ENCODE data around the gene NRDC.

Gene NRDC

DNA sequence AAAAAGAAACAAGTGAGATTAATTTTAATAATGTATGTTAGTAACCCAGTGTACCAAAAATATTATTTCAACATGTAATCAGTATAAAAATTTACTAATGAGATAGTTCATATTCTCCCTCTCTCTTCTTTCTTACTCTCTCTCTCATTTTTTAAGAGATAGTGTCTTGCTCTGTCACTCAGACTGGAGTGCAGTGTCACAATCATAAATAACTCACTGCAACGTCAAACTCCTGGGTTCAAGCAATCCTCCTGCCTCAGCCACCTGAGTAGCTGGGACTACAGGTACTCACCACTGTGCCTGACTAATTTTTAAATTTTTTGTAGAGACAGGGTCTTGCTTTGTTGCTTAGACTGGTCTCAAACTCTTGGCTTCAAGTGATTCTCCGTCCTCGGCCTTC, 123.9 kb downstream of the NRDC start:
- H3K4me1 ChIP-seq (ENCODE audit: control insufficient read depth, insufficient read depth, low read length): no peaks in the 10 kb centered on the region
- ChIA-PET POLR2A (no interaction called here), CTCF (no interaction called here)
- H3K27ac ChIP-seq (ENCODE audit: extremely low read depth, low read depth, low read length): no peak overlapping the region
- TF ChIP-seq ZNF274 (IDR thresholded peaks at IDR 0.05; ENCODE audit: low read length): no peak
- TF ChIP-seq ZNF274 (tag by site-specific recombination; IDR thresholded peaks at IDR 0.05; ENCODE audit: borderline replicate concordance): no peak
- no peaks in the 10 kb centered on the region for H3K9me3 ChIP-seq (ENCODE audit: control insufficient read depth, insufficient read depth, low read depth, low read length)
- H3K4me3 ChIP-seq (ENCODE audit: low read depth, low read length): no peak overlapping the region
- peaks cover under 1 to 53% of the 10 kb centered on the region in 2 experiments; a peak in 2 of 3 replicates for H3K36me3 ChIP-seq (ENCODE audit: control insufficient read depth in 2 of 2, insufficient read depth in 1 of 2, low read length in 2 of 2)

DNA sequence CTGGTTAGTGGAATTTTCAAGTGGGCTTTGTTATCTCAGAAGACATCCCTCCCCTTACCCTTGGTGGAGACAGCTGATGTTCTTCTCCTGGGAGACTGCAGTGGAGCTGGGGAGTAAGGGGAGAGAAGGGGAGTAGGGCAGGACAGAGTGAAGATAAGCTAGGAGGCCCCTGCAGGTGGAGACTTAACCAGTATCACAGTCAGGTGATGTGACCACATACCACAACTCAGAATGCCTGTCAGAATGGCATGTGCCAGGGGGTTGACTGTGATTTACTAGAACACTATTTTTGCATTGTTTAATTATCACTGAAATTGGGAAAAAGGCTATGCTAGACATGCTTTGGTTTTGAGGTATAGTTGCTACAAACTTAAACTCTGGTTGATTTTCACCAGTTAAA, 124.6 kb downstream of the NRDC start:
- Histone ChIP-seq H3K36me3 (ENCODE audit: control insufficient read depth in 2 of 2, insufficient read depth in 1 of 2, low read length in 2 of 2) (peaks cover 7 to 58% of the 10 kb centered on the region in 2 experiments; a peak in 2 of 3 replicates), H3K4me3 (ENCODE audit: low read depth, low read length) (no peak overlapping the region), H3K9me3 (ENCODE audit: control insufficient read depth, insufficient read depth, low read depth, low read length) (no peaks in the 10 kb centered on the region), H3K4me1 (ENCODE audit: control insufficient read depth, insufficient read depth, low read length) (no peaks in the 10 kb centered on the region), H3K27ac (ENCODE audit: extremely low read depth, low read depth, low read length) (no peak overlapping the region)
- POLR2A ChIA-PET: no interaction called here
- TF ChIP-seq ZSCAN16 (tag by site-specific recombination; IDR thresholded peaks at IDR 0.05) (no peak), ZNF433 (tag by site-specific recombination; IDR thresholded peaks at IDR 0.05; ENCODE audit: low read depth) (no peak), ZNF274 (IDR thresholded peaks at IDR 0.05; ENCODE audit: low read length) (no peak), ZNF274 (tag by site-specific recombination; IDR thresholded peaks at IDR 0.05; ENCODE audit: borderline replicate concordance) (no peak), KLF7 (tag by site-specific recombination; IDR thresholded peaks at IDR 0.05; ENCODE audit: borderline replicate concordance) (no peak), ZNF510 (tag by site-specific recombination; IDR thresholded peaks at IDR 0.05; ENCODE audit: insufficient replicate concordance) (no peak), ZIC2 (tag by site-specific recombination; IDR thresholded peaks at IDR 0.05) (no peak), ZBTB21 (tag by site-specific recombination; IDR thresholded peaks at IDR 0.05) (no peak), SCRT1 (tag by site-specific recombination; IDR thresholded peaks at IDR 0.05; ENCODE audit: borderline replicate concordance) (no peak), GLIS2 (tag by site-specific recombination; IDR thresholded peaks at IDR 0.05) (no peak), SETDB1 (IDR thresholded peaks at IDR 0.05; ENCODE audit: insufficient read length, low read length) (no peak), ZNF132 (tag by site-specific recombination; IDR thresholded peaks at IDR 0.05; ENCODE audit: borderline replicate concordance) (no peak)
- TF ChIP-seq, protein P1, sequence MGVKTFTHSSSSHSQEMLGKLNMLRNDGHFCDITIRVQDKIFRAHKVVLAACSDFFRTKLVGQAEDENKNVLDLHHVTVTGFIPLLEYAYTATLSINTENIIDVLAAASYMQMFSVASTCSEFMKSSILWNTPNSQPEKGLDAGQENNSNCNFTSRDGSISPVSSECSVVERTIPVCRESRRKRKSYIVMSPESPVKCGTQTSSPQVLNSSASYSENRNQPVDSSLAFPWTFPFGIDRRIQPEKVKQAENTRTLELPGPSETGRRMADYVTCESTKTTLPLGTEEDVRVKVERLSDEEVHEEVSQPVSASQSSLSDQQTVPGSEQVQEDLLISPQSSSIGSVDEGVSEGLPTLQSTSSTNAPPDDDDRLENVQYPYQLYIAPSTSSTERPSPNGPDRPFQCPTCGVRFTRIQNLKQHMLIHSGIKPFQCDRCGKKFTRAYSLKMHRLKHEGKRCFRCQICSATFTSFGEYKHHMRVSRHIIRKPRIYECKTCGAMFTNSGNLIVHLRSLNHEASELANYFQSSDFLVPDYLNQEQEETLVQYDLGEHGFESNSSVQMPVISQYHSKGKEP (tag by site-specific recombination; IDR thresholded peaks at IDR 0.05): no peak
- TF ChIP-seq, protein P2, sequence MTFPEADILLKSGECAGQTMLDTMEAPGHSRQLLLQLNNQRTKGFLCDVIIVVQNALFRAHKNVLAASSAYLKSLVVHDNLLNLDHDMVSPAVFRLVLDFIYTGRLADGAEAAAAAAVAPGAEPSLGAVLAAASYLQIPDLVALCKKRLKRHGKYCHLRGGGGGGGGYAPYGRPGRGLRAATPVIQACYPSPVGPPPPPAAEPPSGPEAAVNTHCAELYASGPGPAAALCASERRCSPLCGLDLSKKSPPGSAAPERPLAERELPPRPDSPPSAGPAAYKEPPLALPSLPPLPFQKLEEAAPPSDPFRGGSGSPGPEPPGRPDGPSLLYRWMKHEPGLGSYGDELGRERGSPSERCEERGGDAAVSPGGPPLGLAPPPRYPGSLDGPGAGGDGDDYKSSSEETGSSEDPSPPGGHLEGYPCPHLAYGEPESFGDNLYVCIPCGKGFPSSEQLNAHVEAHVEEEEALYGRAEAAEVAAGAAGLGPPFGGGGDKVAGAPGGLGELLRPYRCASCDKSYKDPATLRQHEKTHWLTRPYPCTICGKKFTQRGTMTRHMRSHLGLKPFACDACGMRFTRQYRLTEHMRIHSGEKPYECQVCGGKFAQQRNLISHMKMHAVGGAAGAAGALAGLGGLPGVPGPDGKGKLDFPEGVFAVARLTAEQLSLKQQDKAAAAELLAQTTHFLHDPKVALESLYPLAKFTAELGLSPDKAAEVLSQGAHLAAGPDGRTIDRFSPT (tag by site-specific recombination; IDR thresholded peaks at IDR 0.05): no peak
- CTCF ChIA-PET: interaction anchor here (1.3 kb wide), 1 partner anchor 15 kb away, joined by 10 read pairs; no protein-coding TSS in a partner anchor

DNA sequence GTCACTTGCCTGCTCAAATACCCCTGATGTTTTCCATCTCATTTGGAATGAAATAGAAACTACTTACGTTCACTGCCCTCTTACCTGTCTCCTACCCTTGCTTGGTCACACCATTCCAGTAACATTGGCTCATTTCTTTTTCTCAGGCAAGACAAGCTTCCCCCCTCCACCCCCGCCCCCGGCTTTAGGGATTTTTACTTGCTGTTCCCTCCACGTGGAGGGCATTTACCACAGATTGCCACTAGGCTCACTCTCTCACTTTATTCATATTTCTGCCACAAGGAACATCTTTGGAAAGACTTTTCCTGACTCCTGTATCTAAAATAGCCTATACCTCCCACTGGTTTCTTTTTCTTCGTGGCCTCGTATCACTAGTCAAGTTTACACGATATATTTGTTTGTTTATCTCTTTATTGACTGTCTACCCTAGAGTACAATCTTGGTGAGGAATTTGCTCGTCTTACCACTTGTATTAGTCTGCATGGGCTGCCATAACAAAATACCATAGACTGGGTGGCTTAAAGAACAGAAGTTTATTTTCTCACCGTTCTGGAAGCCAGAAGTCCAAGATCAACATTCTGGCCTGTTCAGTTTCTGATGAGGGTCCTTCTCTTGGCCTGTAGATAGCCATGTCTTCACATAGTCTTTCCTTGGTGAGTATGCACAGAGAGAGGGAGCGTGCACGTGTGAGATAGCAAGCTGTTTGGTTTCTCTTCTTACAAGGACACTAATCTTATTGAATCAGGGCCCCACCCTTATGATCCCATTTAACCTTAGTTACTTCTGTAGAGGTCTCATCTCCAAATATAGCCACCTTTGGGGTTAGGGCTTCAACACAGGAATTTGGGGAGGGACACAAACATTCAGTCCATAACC, 126.2 kb downstream of the NRDC start:
- no peaks in the 10 kb centered on the region for H3K4me1 ChIP-seq (ENCODE audit: control insufficient read depth, insufficient read depth, low read length)
- no peak overlapping the region for H3K27ac ChIP-seq (ENCODE audit: extremely low read depth, low read depth, low read length)
- H3K36me3 ChIP-seq (ENCODE audit: control insufficient read depth in 2 of 2, insufficient read depth in 1 of 2, low read length in 2 of 2): peaks cover 7 to 58% of the 10 kb centered on the region in 2 experiments; a peak in 2 of 3 replicates
- no peaks in the 10 kb centered on the region for H3K9me3 ChIP-seq (ENCODE audit: control insufficient read depth, insufficient read depth, low read depth, low read length)
- no peak overlapping the region for H3K4me3 ChIP-seq (ENCODE audit: low read depth, low read length)
- POLR2A ChIA-PET: no interaction called here
- CTCF ChIA-PET: interaction anchor here (0.6 kb wide), 2 partner anchors 12 to 15 kb away, joined by 4 read pairs; no protein-coding TSS in a partner anchor
- TF ChIP-seq ZNF169 (tag by site-specific recombination; IDR thresholded peaks at IDR 0.05): no peak
- TF ChIP-seq SP2 (tag by site-specific recombination; IDR thresholded peaks at IDR 0.05): no peak
- TF ChIP-seq, protein P3, sequence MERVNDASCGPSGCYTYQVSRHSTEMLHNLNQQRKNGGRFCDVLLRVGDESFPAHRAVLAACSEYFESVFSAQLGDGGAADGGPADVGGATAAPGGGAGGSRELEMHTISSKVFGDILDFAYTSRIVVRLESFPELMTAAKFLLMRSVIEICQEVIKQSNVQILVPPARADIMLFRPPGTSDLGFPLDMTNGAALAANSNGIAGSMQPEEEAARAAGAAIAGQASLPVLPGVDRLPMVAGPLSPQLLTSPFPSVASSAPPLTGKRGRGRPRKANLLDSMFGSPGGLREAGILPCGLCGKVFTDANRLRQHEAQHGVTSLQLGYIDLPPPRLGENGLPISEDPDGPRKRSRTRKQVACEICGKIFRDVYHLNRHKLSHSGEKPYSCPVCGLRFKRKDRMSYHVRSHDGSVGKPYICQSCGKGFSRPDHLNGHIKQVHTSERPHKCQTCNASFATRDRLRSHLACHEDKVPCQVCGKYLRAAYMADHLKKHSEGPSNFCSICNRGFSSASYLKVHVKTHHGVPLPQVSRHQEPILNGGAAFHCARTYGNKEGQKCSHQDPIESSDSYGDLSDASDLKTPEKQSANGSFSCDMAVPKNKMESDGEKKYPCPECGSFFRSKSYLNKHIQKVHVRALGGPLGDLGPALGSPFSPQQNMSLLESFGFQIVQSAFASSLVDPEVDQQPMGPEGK (tag by site-specific recombination; IDR thresholded peaks at IDR 0.05): no peak
- TF ChIP-seq, protein P4, sequence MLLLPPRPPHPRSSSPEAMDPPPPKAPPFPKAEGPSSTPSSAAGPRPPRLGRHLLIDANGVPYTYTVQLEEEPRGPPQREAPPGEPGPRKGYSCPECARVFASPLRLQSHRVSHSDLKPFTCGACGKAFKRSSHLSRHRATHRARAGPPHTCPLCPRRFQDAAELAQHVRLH (tag by site-specific recombination; IDR thresholded peaks at IDR 0.05): no peak
- TF ChIP-seq, protein P5, sequence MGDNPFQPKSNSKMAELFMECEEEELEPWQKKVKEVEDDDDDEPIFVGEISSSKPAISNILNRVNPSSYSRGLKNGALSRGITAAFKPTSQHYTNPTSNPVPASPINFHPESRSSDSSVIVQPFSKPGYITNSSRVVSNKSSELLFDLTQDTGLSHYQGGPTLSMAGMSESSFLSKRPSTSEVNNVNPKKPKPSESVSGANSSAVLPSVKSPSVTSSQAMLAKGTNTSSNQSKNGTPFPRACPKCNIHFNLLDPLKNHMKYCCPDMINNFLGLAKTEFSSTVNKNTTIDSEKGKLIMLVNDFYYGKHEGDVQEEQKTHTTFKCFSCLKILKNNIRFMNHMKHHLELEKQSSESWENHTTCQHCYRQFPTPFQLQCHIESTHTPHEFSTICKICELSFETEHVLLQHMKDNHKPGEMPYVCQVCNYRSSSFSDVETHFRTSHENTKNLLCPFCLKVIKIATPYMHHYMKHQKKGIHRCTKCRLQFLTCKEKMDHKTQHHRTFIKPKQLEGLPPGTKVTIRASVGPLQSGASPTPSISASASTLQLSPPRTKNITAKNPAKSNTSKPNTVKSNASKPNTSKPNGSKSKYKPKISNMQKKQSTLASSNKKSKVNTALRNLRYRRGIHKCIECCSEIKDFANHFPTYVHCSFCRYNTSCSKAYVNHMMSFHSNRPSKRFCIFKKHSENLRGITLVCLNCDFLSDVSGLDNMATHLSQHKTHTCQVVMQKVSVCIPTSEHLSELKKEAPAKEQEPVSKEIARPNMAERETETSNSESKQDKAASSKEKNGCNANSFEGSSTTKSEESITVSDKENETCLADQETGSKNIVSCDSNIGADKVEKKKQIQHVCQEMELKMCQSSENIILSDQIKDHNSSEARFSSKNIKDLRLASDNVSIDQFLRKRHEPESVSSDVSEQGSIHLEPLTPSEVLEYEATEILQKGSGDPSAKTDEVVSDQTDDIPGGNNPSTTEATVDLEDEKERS (tag by site-specific recombination; IDR thresholded peaks at IDR 0.05): no peak
